Panc1 (cell line): ENCODE measurements around the gene IL11RA. TPM values are rescaled to one million over a fixed set of nuclear protein-coding genes. Genes with fewer than 3 reads are reported as not detected.

ENCODE experiments used
- ATAC-seq: fragments of 200-7000 bp; cut with Tn5 transposase; 2 replicates; pipeline ENCODE4 v1.9.1; 2020; ENCODE audit warnings: mild to moderate bottlenecking, moderate library complexity
- BruUV-seq: library from RNA; stranded (reverse); fragments of 400-500 nt; replicated peaks from 2 replicates; lab custom pipeline; 2021; lab: Mats Ljungman, UMichigan
- CTCF ChIA-PET: fragments of 300-600 bp; sonication (Branson Sonifier 250); formaldehyde crosslinking; loops from one replicate; lab custom pipeline; 2022; ENCODE audit warnings: antibody characterized with exemption; lab: Charles Lee
- POLR2A ChIA-PET: fragments of 300-600 bp; sonication (Branson Sonifier 250); formaldehyde crosslinking; loops from one replicate; lab custom pipeline; 2022; ENCODE audit warnings: antibody characterized with exemption; lab: Charles Lee
- DNase-seq: peaks from one replicate; pipeline ENCODE4 v3.0.0-alpha.2; 2010; ENCODE audit warnings: low read depth, low spot score
- H3K27ac ChIP-seq: 2 replicates; pipeline ENCODE4 v1.5.1; 2011; ENCODE audit warnings: mild to moderate bottlenecking, low read length, inconsistent platforms
- H3K27me3 ChIP-seq: fragments of 200-500 bp; sonication (Bioruptor generic); 2 replicates; pipeline ENCODE4 v1.6.0; 2014; ENCODE audit warnings: low read length, inconsistent platforms; ENCODE audit not compliant: control insufficient read depth, insufficient read depth
- H3K36me3 ChIP-seq: fragments of 200-500 bp; sonication (Bioruptor generic); 2 replicates; pipeline ENCODE4 v1.5.1; 2014; ENCODE audit warnings: inconsistent platforms, mild to moderate bottlenecking, low read length, moderate library complexity; ENCODE audit not compliant: control insufficient read depth, insufficient read depth
- H3K4me1 ChIP-seq: 2 replicates; pipeline ENCODE4 v1.5.1; 2011; ENCODE audit warnings: inconsistent platforms, mild to moderate bottlenecking, low read length, moderate library complexity; ENCODE audit not compliant: control insufficient read depth, insufficient read depth
- H3K4me3 ChIP-seq, 2 experiments: 2 replicates each; pipeline ENCODE4 v1.5.1; 2011 to 2012; ENCODE audit warnings: low read depth in 2 of 2, low read length in 2 of 2, mild to moderate bottlenecking in 2 of 2, inconsistent platforms in 1 of 2, moderate library complexity in 1 of 2
- H3K9me3 ChIP-seq: fragments of 200-500 bp; sonication (Bioruptor generic); 2 replicates; pipeline ENCODE4 v1.5.1; 2014; ENCODE audit warnings: low read depth, mild to moderate bottlenecking, inconsistent platforms, low read length, moderate library complexity; ENCODE audit not compliant: control insufficient read depth, insufficient read depth
- CTCF ChIP-seq: fragments of 450-650 bp; IDR thresholded peaks from 2 replicates; pipeline ENCODE4 v1.5.1; 2017; ENCODE audit warnings: mild to moderate bottlenecking
- POLR2AphosphoS5 ChIP-seq: IDR thresholded peaks from 2 replicates; pipeline ENCODE4 v1.6.1; 2012; ENCODE audit warnings: mild to moderate bottlenecking, low read depth, low read length, moderate library complexity
- REST ChIP-seq, 2 experiments: IDR thresholded peaks; 2 replicates each; pipeline ENCODE4 v1.6.1; 2011 to 2012; ENCODE audit warnings: low read depth in 2 of 2, control low read depth in 1 of 2, low read length in 1 of 2, mild to moderate bottlenecking in 1 of 2, moderate library complexity in 1 of 2; ENCODE audit not compliant: insufficient read depth in 1 of 2
- SIN3A ChIP-seq: IDR thresholded peaks from 2 replicates; pipeline ENCODE4 v1.6.1; 2012; ENCODE audit warnings: low read depth, mild to moderate bottlenecking, low read length, moderate library complexity, borderline replicate concordance; ENCODE audit not compliant: insufficient read depth
- TCF7L2 ChIP-seq: IDR thresholded peaks from 2 replicates; pipeline ENCODE4 v1.6.1; 2011; ENCODE audit warnings: mild to moderate bottlenecking, low read depth, low read length, inconsistent platforms
- in situ Hi-C: cut with HindIII; loops from 2 replicates; pipeline ENCODE4 v1.10.0; 2016; ENCODE audit warnings: low sequenced_read_pairs, low pct_unique_long_range_greater_than_20kb
- intact Hi-C: fragments of 100-400 bp; cut with micrococcal nuclease; formaldehyde crosslinking; loops from one replicate; pipeline ENCODE4 v1.10.0; 2022; ENCODE audit not compliant: unreplicated experiment
- total RNA-seq: library from RNA; stranded (reverse); gene quantifications from one replicate; pipeline ENCODE4 v1.2.1, GENCODE V29; 2021; ENCODE audit not compliant: unreplicated experiment

IL11RA gene
- total RNA-seq, 1 experiment from 2014 or later: 21.6 TPM

- Histone ChIP-seq H3K27ac (peak overlapping the region; percentile 70), H3K4me1 (peaks cover 8% of the 10 kb centered on the region; the same call in 1 of the 2 replicates), H3K9me3 (no peaks in the 10 kb centered on the region), H3K27me3 (no peaks in the 10 kb centered on the region), H3K36me3 (no peaks in the 10 kb centered on the region), H3K4me3 (peak overlapping the region; percentile 65 to 94)
- peak; percentile 75 for ATAC-seq
- TF ChIP-seq SIN3A (no peak), CTCF (no peak), REST (IDR thresholded peaks at IDR 0.05; ENCODE audit: insufficient read depth in 1 of 2, low read depth in 2 of 2, low read length in 1 of 2) (no peak), POLR2AphosphoS5 (no peak), TCF7L2 (no peak)
- CTCF ChIA-PET: interaction anchor here (0.9 to 2.5 kb wide), 3 partner anchors 13 to 38 kb away, joined by 3 to 11 read pairs (median 5); no protein-coding TSS in a partner anchor
- BruUV-seq: no TSS peak
- in situ Hi-C loops (no loop called here), intact Hi-C loops (no loop called here)
- POLR2A ChIA-PET: interaction anchor here (0.6 to 0.8 kb wide), 3 partner anchors 27 to 514 kb away, joined by 3 to 5 read pairs (median 3); partner anchors contain the start of gene SIGMAR1
- DNase-seq: peak; percentile 71
Measured at GRCh38 chr9:34664281-34665066, 12.5 kb downstream of the IL11RA start.

GRCh38 chr9:34665067-34665380 is 13.0 kb downstream of the IL11RA start:
- in situ Hi-C loops: no loop called here
- ATAC-seq (peak; percentile 40), DNase-seq (no peak)
- ChIA-PET CTCF (interaction anchor here (0.6 to 2.5 kb wide), 8 partner anchors 9 to 101 kb away, joined by 3 to 11 read pairs (median 4); partner anchors contain the start of gene GALT), POLR2A (interaction anchor here (0.6 to 0.8 kb wide), 3 partner anchors 28 to 514 kb away, joined by 3 to 5 read pairs (median 3); partner anchors contain the start of gene SIGMAR1)
- peak overlapping the region; percentile 65 to 94 for H3K4me3 ChIP-seq
- H3K27me3 ChIP-seq: no peaks in the 10 kb centered on the region
- H3K9me3 ChIP-seq: no peaks in the 10 kb centered on the region
- BruUV-seq: no TSS peak
- H3K36me3 ChIP-seq: no peaks in the 10 kb centered on the region
- TF ChIP-seq CTCF: no peak
- TF ChIP-seq TCF7L2: no peak
- peak; percentile 47; the same call in 1 of the 2 replicates for TF ChIP-seq SIN3A
- no peak for TF ChIP-seq REST (IDR thresholded peaks at IDR 0.05; ENCODE audit: insufficient read depth in 1 of 2, low read depth in 2 of 2, low read length in 1 of 2)
- no peak for TF ChIP-seq POLR2AphosphoS5
- H3K27ac ChIP-seq: peak overlapping the region; percentile 70
- H3K4me1 ChIP-seq: peaks cover 8% of the 10 kb centered on the region; the same call in 1 of the 2 replicates
- intact Hi-C loops: no loop called here
